Endodermal cell (in vitro differentiated cells): ENCODE measurements around the gene AGTPBP1. TPM values are rescaled to one million over a fixed set of nuclear protein-coding genes. Genes with fewer than 3 reads are reported as not detected.
"Not testable (repeated sequence)": the region's sequence is repeated elsewhere in the genome, so short reads cannot be mapped to it uniquely, and the experiment has no call there.

ENCODE experiments used
- DNase-seq: peaks from one replicate; pipeline ENCODE4 v3.0.0-alpha.2; 2017
- H3K27ac ChIP-seq: 2 replicates; pipeline ENCODE4 v1.5.1; 2013; ENCODE audit warnings: mild to moderate bottlenecking, low read depth, low read length, moderate library complexity
- H3K27me3 ChIP-seq: 2 replicates; pipeline ENCODE4 v1.6.1; 2013; ENCODE audit warnings: mild to moderate bottlenecking, low read length, moderate library complexity; ENCODE audit not compliant: insufficient read depth, control insufficient read depth, poor library complexity, severe bottlenecking
- H3K36me3 ChIP-seq: 2 replicates; pipeline ENCODE4 v1.7.0; 2013; ENCODE audit warnings: mild to moderate bottlenecking, low read length, moderate library complexity; ENCODE audit not compliant: control insufficient read depth, insufficient read depth
- H3K4me1 ChIP-seq: one replicate; pipeline ENCODE4 v1.7.0; 2013; ENCODE audit warnings: low read length; ENCODE audit not compliant: control insufficient read depth, insufficient read depth
- H3K4me3 ChIP-seq: 2 replicates; pipeline ENCODE4 v1.5.1; 2013; ENCODE audit warnings: mild to moderate bottlenecking, low read length, moderate library complexity
- H3K9ac ChIP-seq: 2 replicates; pipeline ENCODE4 v1.6.1; 2013; ENCODE audit warnings: mild to moderate bottlenecking, low read length, moderate library complexity; ENCODE audit not compliant: poor library complexity, severe bottlenecking; ENCODE audit errors: extremely low read depth
- H3K9me3 ChIP-seq: 2 replicates; pipeline ENCODE4 v1.6.1; 2013; ENCODE audit warnings: mild to moderate bottlenecking, low read length, moderate library complexity; ENCODE audit not compliant: control insufficient read depth
- H3K27ac Mint-ChIP-seq: 2 replicates; pipeline ENCODE4 v1.8.0; 2020; ENCODE audit warnings: mixed read lengths
- H3K27me3 Mint-ChIP-seq: 2 replicates; pipeline ENCODE4 v1.8.0; 2021; ENCODE audit warnings: mild to moderate bottlenecking, mixed read lengths; ENCODE audit not compliant: insufficient read depth
- H3K36me3 Mint-ChIP-seq: 2 replicates; pipeline ENCODE4 v1.8.0; 2020; ENCODE audit warnings: low read depth, mixed read lengths
- H3K4me1 Mint-ChIP-seq: 2 replicates; pipeline ENCODE4 v1.8.0; 2020; ENCODE audit warnings: mixed read lengths
- H3K4me3 Mint-ChIP-seq: 2 replicates; pipeline ENCODE4 v1.8.0; 2020; ENCODE audit warnings: mild to moderate bottlenecking, moderate library complexity, mixed read lengths
- H3K9me3 Mint-ChIP-seq: 2 replicates; pipeline ENCODE4 v1.8.0; 2020; ENCODE audit warnings: mild to moderate bottlenecking, mixed read lengths
- WGBS, 2 experiments: methylation state at CpG; one replicate each; pipeline versions ENCODE4 v1.1.5 to v1.1.7; 2013; ENCODE audit warnings: missing lambda C conversion rate in 2 of 2, mixed read lengths in 1 of 2; ENCODE audit not compliant: insufficient coverage in 1 of 2, insufficient read length in 1 of 2; 5-methylcytosine and 5-hydroxymethylcytosine counted together
- total RNA-seq, 2 donors: library from RNA; stranded (reverse); fragmentation: NEBNext Ultra II Directional in 1 of 2; extraction: Animal tissue kit (Norgen Biotek cat#: 25700) in 1 of 2; gene quantifications; 2 replicates in 1 of 2; 3 replicates in 1 of 2; pipeline ENCODE4 v1.2.1, GENCODE V29; 2021
- TF ChIP-seq, protein P1 (sequence below): fragments of 200-600 bp; sonication (generic); conservative IDR thresholded peaks from 2 replicates; pipeline ENCODE4 v1.5.0; 2021; ENCODE audit warnings: antibody characterized with exemption, mild to moderate bottlenecking

Gene AGTPBP1
- total RNA-seq, 2 donors from 2014 or later = 45.7 to 54.9 TPM

DNA sequence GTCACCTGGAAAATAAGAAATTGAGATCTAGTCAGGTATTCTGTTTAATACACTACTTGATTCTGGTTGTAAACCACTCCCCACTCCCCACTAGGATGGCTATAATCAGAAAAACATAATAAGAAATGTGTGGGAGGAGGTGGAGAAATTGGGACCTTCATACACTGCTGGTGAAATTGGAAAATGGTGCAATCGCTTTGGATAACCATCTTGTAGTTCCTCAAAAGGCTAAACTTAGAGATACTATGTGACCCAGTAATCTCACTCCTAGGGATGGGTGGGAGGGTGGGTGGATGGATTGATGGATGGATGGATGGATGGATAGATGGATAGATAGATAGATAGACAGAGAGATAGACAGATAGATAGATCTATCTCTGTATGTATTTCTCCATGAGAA is 14.5 kb upstream of the AGTPBP1 start:
- DNase-seq, H3K27me3 ChIP-seq, H3K4me3 Mint-ChIP-seq, H3K4me1 Mint-ChIP-seq, H3K27me3 Mint-ChIP-seq, H3K27ac Mint-ChIP-seq, H3K36me3 Mint-ChIP-seq, H3K4me3 ChIP-seq, H3K4me1 ChIP-seq, H3K9me3 ChIP-seq, H3K9ac ChIP-seq, H3K9me3 Mint-ChIP-seq, H3K27ac ChIP-seq, H3K36me3 ChIP-seq: not testable (repeated sequence)
- no CpG with 5 or more reads among the region's 1 CpG for WGBS, 2 experiments

GRCh38 chr9:85746309-85746708 is 4.6 kb upstream of the AGTPBP1 start:
- Histone ChIP-seq H3K4me1 (peaks cover 5% of the 10 kb centered on the region), H3K36me3 (no peaks in the 10 kb centered on the region), H3K27me3 (no peaks in the 10 kb centered on the region), H3K9ac (no peak overlapping the region), H3K4me3 (no peak overlapping the region), H3K27ac (no peak overlapping the region), H3K9me3 (no peaks in the 10 kb centered on the region)
- Mint-ChIP-seq H3K9me3 (no peaks in the 10 kb centered on the region), H3K27ac (no peak overlapping the region), H3K4me3 (no peak overlapping the region), H3K27me3 (peaks cover 3% of the 10 kb centered on the region), H3K4me1 (peaks cover 12% of the 10 kb centered on the region), H3K36me3 (no peaks in the 10 kb centered on the region)
- DNase-seq = no peak
- WGBS, 2 experiments = 95% methylated on average over 2 of the region's 2 CpGs; no CpG with 5 or more reads in 1 of the 2 experiments
- TF ChIP-seq, protein P1, sequence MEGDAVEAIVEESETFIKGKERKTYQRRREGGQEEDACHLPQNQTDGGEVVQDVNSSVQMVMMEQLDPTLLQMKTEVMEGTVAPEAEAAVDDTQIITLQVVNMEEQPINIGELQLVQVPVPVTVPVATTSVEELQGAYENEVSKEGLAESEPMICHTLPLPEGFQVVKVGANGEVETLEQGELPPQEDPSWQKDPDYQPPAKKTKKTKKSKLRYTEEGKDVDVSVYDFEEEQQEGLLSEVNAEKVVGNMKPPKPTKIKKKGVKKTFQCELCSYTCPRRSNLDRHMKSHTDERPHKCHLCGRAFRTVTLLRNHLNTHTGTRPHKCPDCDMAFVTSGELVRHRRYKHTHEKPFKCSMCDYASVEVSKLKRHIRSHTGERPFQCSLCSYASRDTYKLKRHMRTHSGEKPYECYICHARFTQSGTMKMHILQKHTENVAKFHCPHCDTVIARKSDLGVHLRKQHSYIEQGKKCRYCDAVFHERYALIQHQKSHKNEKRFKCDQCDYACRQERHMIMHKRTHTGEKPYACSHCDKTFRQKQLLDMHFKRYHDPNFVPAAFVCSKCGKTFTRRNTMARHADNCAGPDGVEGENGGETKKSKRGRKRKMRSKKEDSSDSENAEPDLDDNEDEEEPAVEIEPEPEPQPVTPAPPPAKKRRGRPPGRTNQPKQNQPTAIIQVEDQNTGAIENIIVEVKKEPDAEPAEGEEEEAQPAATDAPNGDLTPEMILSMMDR = no peak

DNA sequence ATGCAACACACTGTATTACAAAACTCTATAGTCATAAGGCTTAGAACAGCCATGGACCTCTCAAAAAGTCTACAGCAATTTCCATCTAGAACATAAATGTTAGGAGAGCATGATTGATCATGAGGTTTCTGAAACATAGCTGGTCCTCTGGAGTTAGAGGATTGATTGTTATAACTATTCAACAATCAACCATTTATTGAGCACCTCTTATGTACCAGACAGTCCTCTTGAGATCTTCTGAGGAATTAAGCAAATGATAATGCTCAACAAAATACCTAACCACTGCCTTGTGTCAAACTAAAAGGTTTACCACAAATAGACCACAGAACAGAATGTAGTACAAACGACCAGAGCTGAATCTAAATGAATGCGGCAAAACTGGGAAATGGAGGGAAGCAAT is 3.4 kb upstream of the AGTPBP1 start:
- no peaks in the 10 kb centered on the region for H3K36me3 Mint-ChIP-seq

More for the DNA sequence above, 3.4 kb upstream of the AGTPBP1 start:
- peaks cover 3% of the 10 kb centered on the region for H3K27me3 Mint-ChIP-seq
- H3K4me3 ChIP-seq = no peak overlapping the region
- H3K9me3 ChIP-seq = no peaks in the 10 kb centered on the region
- TF ChIP-seq, protein P1 = no peak
- H3K9me3 Mint-ChIP-seq = no peaks in the 10 kb centered on the region
- H3K27ac ChIP-seq = no peak overlapping the region
- H3K4me1 ChIP-seq = peaks cover 5% of the 10 kb centered on the region
- no peak overlapping the region for H3K4me3 Mint-ChIP-seq
- peaks cover 18% of the 10 kb centered on the region for H3K4me1 Mint-ChIP-seq
- H3K9ac ChIP-seq = no peak overlapping the region
- H3K36me3 ChIP-seq = no peaks in the 10 kb centered on the region
- H3K27ac Mint-ChIP-seq = no peak overlapping the region
- no peaks in the 10 kb centered on the region for H3K27me3 ChIP-seq
- 88 to 95% methylated on average over 2 of the region's 2 CpGs for WGBS, 2 experiments
- no peak for DNase-seq
